Activated B cell treated with CpG ODN at 0.5 μM for 24 hours (primary cell): Measurements from ENCODE around the gene RNF145. TPM values are rescaled to one million over a fixed set of nuclear protein-coding genes. Genes with fewer than 3 reads are reported as not detected.
A peak's percentile ranks its signal among the peaks of the same experiment; 100 is the strongest.

Experiments used
- ATAC-seq: fragments of 200-7000 bp; cut with Tn5 transposase; one replicate; pipeline ENCODE4 v1.10.0; 2021; ENCODE audit warnings: low read depth, mild to moderate bottlenecking, moderate library complexity
- CTCF ChIA-PET: fragments of 350-600 bp; sonication (Branson Sonifier 250); formaldehyde crosslinking; loops from one replicate; lab custom pipeline; 2021; ENCODE audit warnings: antibody characterized with exemption; lab: Charles Lee
- POLR2A ChIA-PET: fragments of 350-600 bp; sonication (Branson Sonifier 250); formaldehyde crosslinking; loops from one replicate; lab custom pipeline; 2021; ENCODE audit warnings: antibody characterized with exemption; lab: Charles Lee
- DNase-seq: peaks from one replicate; pipeline ENCODE4 v3.0.0; 2022
- H3K27ac Mint-ChIP-seq: one replicate; pipeline ENCODE4 v1.8.0; 2020; ENCODE audit warnings: mixed read lengths
- H3K27me3 Mint-ChIP-seq: one replicate; pipeline ENCODE4 v1.8.0; 2021; ENCODE audit warnings: mixed read lengths
- H3K36me3 Mint-ChIP-seq: one replicate; pipeline ENCODE4 v1.8.0; 2021; ENCODE audit warnings: low read depth, mixed read lengths
- H3K4me1 Mint-ChIP-seq: one replicate; pipeline ENCODE4 v1.8.0; 2021; ENCODE audit warnings: mixed read lengths
- H3K4me3 Mint-ChIP-seq: one replicate; pipeline ENCODE4 v1.8.0; 2020; ENCODE audit warnings: mild to moderate bottlenecking, mixed read lengths
- H3K9me3 Mint-ChIP-seq: one replicate; pipeline ENCODE4 v1.8.0; 2020; ENCODE audit warnings: mixed read lengths
- intact Hi-C: fragments of 100-400 bp; cut with micrococcal nuclease; formaldehyde crosslinking; loops from one replicate; pipeline ENCODE4 v1.15.1; 2024
- total RNA-seq: library from RNA; stranded (reverse); gene quantifications from 2 replicates; pipeline ENCODE4 v1.2.3, GENCODE V29; 2022
- TF ChIP-seq, protein P1 (sequence below): fragments of 200-600 bp; IDR thresholded peaks from one replicate; pipeline ENCODE4 v1.8.0; 2022; ENCODE audit warnings: antibody characterized with exemption, mild to moderate bottlenecking

RNF145 gene, protein sequence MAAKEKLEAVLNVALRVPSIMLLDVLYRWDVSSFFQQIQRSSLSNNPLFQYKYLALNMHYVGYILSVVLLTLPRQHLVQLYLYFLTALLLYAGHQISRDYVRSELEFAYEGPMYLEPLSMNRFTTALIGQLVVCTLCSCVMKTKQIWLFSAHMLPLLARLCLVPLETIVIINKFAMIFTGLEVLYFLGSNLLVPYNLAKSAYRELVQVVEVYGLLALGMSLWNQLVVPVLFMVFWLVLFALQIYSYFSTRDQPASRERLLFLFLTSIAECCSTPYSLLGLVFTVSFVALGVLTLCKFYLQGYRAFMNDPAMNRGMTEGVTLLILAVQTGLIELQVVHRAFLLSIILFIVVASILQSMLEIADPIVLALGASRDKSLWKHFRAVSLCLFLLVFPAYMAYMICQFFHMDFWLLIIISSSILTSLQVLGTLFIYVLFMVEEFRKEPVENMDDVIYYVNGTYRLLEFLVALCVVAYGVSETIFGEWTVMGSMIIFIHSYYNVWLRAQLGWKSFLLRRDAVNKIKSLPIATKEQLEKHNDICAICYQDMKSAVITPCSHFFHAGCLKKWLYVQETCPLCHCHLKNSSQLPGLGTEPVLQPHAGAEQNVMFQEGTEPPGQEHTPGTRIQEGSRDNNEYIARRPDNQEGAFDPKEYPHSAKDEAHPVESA
- 66.1 and 79.1 TPM in 2 replicates for total RNA-seq

DNA sequence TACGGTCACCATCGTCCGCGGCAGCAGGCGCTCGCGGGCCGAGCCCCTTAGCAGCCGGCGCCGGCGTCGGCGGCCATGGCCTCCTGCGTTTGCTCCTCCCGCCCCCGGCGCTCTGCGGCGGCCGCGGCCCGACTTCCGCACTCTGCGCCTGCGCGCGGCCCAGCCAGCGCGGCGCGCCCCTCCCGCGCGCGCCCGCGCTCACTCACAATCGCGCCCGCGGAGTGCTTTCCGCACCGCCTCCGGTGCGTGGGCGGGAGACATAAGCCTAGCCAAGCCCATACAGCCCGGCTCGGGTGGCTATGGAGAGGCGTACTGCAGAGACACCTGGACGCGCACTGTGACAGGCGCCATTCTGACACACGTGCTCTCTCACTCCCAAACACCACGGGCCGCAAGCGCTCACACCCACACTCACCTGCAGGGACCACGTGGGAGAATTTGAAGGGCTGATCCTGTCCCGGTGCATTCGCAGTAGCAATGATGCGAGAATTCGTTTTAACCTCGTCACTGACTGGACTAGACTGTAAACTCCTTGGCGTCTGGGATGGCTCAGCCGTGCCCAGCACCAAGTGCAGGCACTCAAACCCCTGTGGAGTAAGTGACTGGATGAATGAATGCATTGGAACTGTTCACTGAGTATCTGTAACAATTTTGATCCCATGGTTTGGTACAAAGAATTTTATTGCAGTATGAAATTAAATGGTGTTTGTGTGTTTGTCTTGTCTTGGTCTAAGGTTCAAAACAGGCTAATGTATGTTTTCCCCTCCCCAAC lies at the start of gene RNF145:
RNF145 (minus strand) TSS at position 116 of the 772 bp plus-strand sequence. CDS start 5,936 bp downstream, outside the sequence.
- Mint-ChIP-seq H3K27me3 (no peaks in the 10 kb centered on the region), H3K36me3 (peaks cover 15% of the 10 kb centered on the region), H3K9me3 (no peaks in the 10 kb centered on the region), H3K4me1 (peaks cover 57% of the 10 kb centered on the region), H3K4me3 (peak within 1 kb of the TSS; percentile 97), H3K27ac (peak within 1 kb of the TSS; percentile 96)
- ChIA-PET CTCF (interaction anchor here (2.2 to 3.4 kb wide), 2 partner anchors 11 to 53 kb away, joined by 11 to 20 read pairs; no protein-coding TSS in a partner anchor), POLR2A (interaction anchor here (0.6 to 2.7 kb wide), 6 partner anchors 11 to 65 kb away, joined by 3 to 49 read pairs (median 10); no protein-coding TSS in a partner anchor)
- intact Hi-C loops, result loop anchor here (1.0 to 5.0 kb wide), 6 partner anchors 11 to 1467 kb away; partner anchors contain the start of genes IL12B, LSM11 and UBLCP1
- ATAC-seq, result peak; percentile 79
- peak; percentile 93 for DNase-seq
- TF ChIP-seq, protein P1, sequence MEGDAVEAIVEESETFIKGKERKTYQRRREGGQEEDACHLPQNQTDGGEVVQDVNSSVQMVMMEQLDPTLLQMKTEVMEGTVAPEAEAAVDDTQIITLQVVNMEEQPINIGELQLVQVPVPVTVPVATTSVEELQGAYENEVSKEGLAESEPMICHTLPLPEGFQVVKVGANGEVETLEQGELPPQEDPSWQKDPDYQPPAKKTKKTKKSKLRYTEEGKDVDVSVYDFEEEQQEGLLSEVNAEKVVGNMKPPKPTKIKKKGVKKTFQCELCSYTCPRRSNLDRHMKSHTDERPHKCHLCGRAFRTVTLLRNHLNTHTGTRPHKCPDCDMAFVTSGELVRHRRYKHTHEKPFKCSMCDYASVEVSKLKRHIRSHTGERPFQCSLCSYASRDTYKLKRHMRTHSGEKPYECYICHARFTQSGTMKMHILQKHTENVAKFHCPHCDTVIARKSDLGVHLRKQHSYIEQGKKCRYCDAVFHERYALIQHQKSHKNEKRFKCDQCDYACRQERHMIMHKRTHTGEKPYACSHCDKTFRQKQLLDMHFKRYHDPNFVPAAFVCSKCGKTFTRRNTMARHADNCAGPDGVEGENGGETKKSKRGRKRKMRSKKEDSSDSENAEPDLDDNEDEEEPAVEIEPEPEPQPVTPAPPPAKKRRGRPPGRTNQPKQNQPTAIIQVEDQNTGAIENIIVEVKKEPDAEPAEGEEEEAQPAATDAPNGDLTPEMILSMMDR, result no peak

DNA sequence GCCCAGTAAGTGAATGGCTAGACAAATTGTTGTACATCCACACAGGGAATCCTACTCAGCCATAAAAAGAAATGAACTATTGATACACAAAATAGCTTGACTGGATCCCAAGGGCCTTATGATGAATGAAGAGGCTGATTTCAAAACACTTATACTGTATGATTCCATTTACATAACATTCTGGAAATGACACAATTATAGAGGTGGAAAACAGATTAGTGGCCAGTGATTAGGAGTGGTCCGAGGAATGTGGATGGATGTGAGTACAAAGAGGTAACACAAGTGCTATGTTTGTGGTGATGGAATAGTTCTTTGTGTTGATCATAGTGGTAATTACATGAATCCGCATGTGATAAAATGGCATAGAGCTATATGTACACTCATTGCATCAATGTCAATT lies 49.0 kb upstream of the RNF145 start:
- TF ChIP-seq, protein P1, result no peak
- peaks cover 2% of the 10 kb centered on the region for H3K9me3 Mint-ChIP-seq
- peaks cover 5% of the 10 kb centered on the region for H3K36me3 Mint-ChIP-seq
- intact Hi-C loops, result no loop called here
- H3K4me3 Mint-ChIP-seq, result no peak overlapping the region
- H3K27me3 Mint-ChIP-seq, result peaks cover 14% of the 10 kb centered on the region
- ChIA-PET POLR2A (no interaction called here), CTCF (no interaction called here)
- peaks cover 15% of the 10 kb centered on the region for H3K4me1 Mint-ChIP-seq
- H3K27ac Mint-ChIP-seq, result no peak overlapping the region
- DNase-seq (no peak), ATAC-seq (no peak)

DNA sequence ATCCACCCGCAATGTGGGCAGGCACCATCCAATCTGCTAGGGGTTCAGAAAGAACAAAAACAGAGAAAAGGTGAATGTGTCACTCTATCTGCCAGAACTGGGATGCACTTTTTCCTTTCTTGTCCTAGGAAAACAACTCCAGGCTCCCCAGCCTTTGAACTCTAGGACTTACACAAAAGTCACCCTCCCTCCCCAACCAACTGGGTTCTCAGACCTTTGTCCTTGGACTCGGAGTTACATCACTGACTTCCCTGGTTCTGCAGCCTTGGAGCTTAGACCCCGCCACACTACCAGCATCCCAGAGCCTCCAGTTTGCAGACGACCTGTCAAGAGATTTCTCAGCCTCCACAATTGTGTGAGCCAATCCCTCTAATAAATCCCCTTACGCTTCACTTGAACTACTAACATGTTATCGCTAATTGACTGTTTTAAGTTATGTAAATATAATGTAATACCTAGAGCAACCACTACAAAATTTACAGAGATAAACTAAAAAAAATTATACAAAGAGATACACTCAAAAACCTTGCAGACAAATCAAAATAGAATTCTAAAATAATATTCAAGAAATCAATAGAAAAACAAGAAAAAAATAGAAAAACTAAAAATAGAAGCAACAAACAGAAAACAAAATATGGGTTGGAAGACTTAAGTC lies 48.4 kb upstream of the RNF145 start:
- POLR2A ChIA-PET, result no interaction called here
- Mint-ChIP-seq H3K27ac (no peak overlapping the region), H3K4me1 (peaks cover 11% of the 10 kb centered on the region), H3K4me3 (no peak overlapping the region), H3K36me3 (peaks cover 2% of the 10 kb centered on the region), H3K9me3 (peaks cover 2% of the 10 kb centered on the region), H3K27me3 (peaks cover 14% of the 10 kb centered on the region)
- DNase-seq, result no peak
- CTCF ChIA-PET, result no interaction called here
- ATAC-seq, result no peak
- TF ChIP-seq, protein P1, result no peak
- intact Hi-C loops, result no loop called here

DNA sequence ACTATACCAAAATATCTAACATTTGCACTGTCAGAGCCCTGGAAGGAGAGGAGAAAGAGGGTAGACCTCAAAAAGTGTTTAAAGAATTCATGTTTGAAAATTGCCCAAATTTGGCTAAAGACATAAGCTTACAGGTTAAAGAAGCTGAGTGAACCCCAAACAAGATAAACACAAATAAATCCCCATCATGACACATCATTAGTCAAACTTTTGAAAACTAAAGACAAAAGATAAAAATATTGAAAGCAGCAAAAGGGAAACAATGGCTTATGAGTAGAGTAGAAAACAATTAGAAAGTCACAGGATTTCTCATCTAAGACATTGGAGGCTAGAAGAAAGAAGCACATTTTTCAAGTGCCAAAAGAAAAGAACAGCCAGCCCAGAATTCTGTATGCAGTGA lies 47.7 kb upstream of the RNF145 start:
- POLR2A ChIA-PET, result no interaction called here

More for the DNA sequence above, 47.7 kb upstream of the RNF145 start:
- Mint-ChIP-seq H3K9me3 (peaks cover 2% of the 10 kb centered on the region), H3K27me3 (peaks cover 14% of the 10 kb centered on the region), H3K36me3 (no peaks in the 10 kb centered on the region), H3K27ac (no peak overlapping the region), H3K4me3 (no peak overlapping the region), H3K4me1 (peaks cover 4% of the 10 kb centered on the region)
- intact Hi-C loops, result no loop called here
- CTCF ChIA-PET, result no interaction called here
- DNase-seq (no peak), ATAC-seq (no peak)
- TF ChIP-seq, protein P1, result no peak
